ENCODE measurements around the gene ZBTB26.
"Not testable (repeated sequence)": the region's sequence is repeated elsewhere in the genome, so short reads cannot be mapped to it uniquely, and the experiment has no call there.

Gene ZBTB26

GRCh38 chr9:122912671-122912963 lies 18.7 kb downstream of the ZBTB26 start:
- Histone ChIP-seq H3K4me3 (ENCODE audit: low read length) (peak overlapping the region; percentile 89), H3K27me3 (ENCODE audit: control insufficient read depth, insufficient read depth, low read length) (no peaks in the 10 kb centered on the region), H3K36me3 (ENCODE audit: control insufficient read depth, insufficient read depth, low read length) (peaks cover 8% of the 10 kb centered on the region), H3K4me1 (ENCODE audit: control insufficient read depth, insufficient read depth, low read length) (peaks cover 8% of the 10 kb centered on the region), H3K27ac (ENCODE audit: low read depth, low read length) (peak overlapping the region; percentile 75), H3K9ac (ENCODE audit: low read length) (peak overlapping the region; percentile 34)

GRCh38 chr9:122906122-122906521 lies 25.2 kb downstream of the ZBTB26 start:
- not testable (repeated sequence) for H3K27me3 ChIP-seq (ENCODE audit: control insufficient read depth, insufficient read depth, low read length); H3K27ac ChIP-seq (ENCODE audit: low read depth, low read length); H3K9ac ChIP-seq (ENCODE audit: low read length); H3K4me3 ChIP-seq (ENCODE audit: low read length); H3K36me3 ChIP-seq (ENCODE audit: control insufficient read depth, insufficient read depth, low read length)
- peaks cover 12% of the 10 kb centered on the region for H3K4me1 ChIP-seq (ENCODE audit: control insufficient read depth, insufficient read depth, low read length)

GRCh38 chr9:122904823-122905710 lies 26.2 kb downstream of the ZBTB26 start, which contains the start of gene RC3H2:
Gene RC3H2, minus strand, starts transcription at chr9:122905359. Its CDS starts 7,850 bp downstream, at chr9:122897509.
- H3K4me1 ChIP-seq (ENCODE audit: control insufficient read depth, insufficient read depth, low read length): peaks cover 15% of the 10 kb centered on the region

GRCh38 chr9:122904466-122904822 lies 26.9 kb downstream of the ZBTB26 start:
- Histone ChIP-seq H3K4me3 (ENCODE audit: low read length) (peak overlapping the region; percentile 90), H3K4me1 (ENCODE audit: control insufficient read depth, insufficient read depth, low read length) (peaks cover 15% of the 10 kb centered on the region), H3K27me3 (ENCODE audit: control insufficient read depth, insufficient read depth, low read length) (no peaks in the 10 kb centered on the region), H3K27ac (ENCODE audit: low read depth, low read length) (peak overlapping the region; percentile 95), H3K9ac (ENCODE audit: low read length) (peak overlapping the region; percentile 88), H3K36me3 (ENCODE audit: control insufficient read depth, insufficient read depth, low read length) (no peaks in the 10 kb centered on the region)

More at GRCh38 chr9:122904823-122905710, 26.2 kb downstream of the ZBTB26 start, which contains the start of gene RC3H2:
- peak within 1 kb of the TSS; percentile 88 for H3K9ac ChIP-seq (ENCODE audit: low read length)
- H3K27ac ChIP-seq (ENCODE audit: low read depth, low read length): peak within 1 kb of the TSS; percentile 95
- peak within 1 kb of the TSS; percentile 90 for H3K4me3 ChIP-seq (ENCODE audit: low read length)
- no peaks in the 10 kb centered on the region for H3K27me3 ChIP-seq (ENCODE audit: control insufficient read depth, insufficient read depth, low read length)
- H3K36me3 ChIP-seq (ENCODE audit: control insufficient read depth, insufficient read depth, low read length): no peaks in the 10 kb centered on the region

GRCh38 chr9:122900791-122901190 lies 30.5 kb downstream of the ZBTB26 start:
- Histone ChIP-seq H3K4me3 (ENCODE audit: low read length) (no peak overlapping the region), H3K27ac (ENCODE audit: low read depth, low read length) (no peak overlapping the region), H3K36me3 (ENCODE audit: control insufficient read depth, insufficient read depth, low read length) (peaks cover 5% of the 10 kb centered on the region), H3K4me1 (ENCODE audit: control insufficient read depth, insufficient read depth, low read length) (peaks cover 15% of the 10 kb centered on the region), H3K27me3 (ENCODE audit: control insufficient read depth, insufficient read depth, low read length) (no peaks in the 10 kb centered on the region), H3K9ac (ENCODE audit: low read length) (no peak overlapping the region)

GRCh38 chr9:122897969-122898368 lies 33.3 kb downstream of the ZBTB26 start:
- Histone ChIP-seq H3K36me3 (ENCODE audit: control insufficient read depth, insufficient read depth, low read length) (peaks cover 7% of the 10 kb centered on the region), H3K9ac (ENCODE audit: low read length) (no peak overlapping the region), H3K4me3 (ENCODE audit: low read length) (no peak overlapping the region), H3K27me3 (ENCODE audit: control insufficient read depth, insufficient read depth, low read length) (no peaks in the 10 kb centered on the region), H3K27ac (ENCODE audit: low read depth, low read length) (no peak overlapping the region), H3K4me1 (ENCODE audit: control insufficient read depth, insufficient read depth, low read length) (peaks cover 3% of the 10 kb centered on the region)

- Histone ChIP-seq H3K4me1 (ENCODE audit: control insufficient read depth, insufficient read depth, low read length) (no peaks in the 10 kb centered on the region), H3K36me3 (ENCODE audit: control insufficient read depth, insufficient read depth, low read length) (peaks cover 5% of the 10 kb centered on the region), H3K27me3 (ENCODE audit: control insufficient read depth, insufficient read depth, low read length) (no peaks in the 10 kb centered on the region), H3K9ac (ENCODE audit: low read length) (no peak overlapping the region), H3K27ac (ENCODE audit: low read depth, low read length) (no peak overlapping the region), H3K4me3 (ENCODE audit: low read length) (no peak overlapping the region)
Measured at GRCh38 chr9:122888480-122888879, 42.8 kb downstream of the ZBTB26 start.

- H3K4me3 ChIP-seq (ENCODE audit: low read length): no peak overlapping the region
- no peaks in the 10 kb centered on the region for H3K27me3 ChIP-seq (ENCODE audit: control insufficient read depth, insufficient read depth, low read length)
- H3K9ac ChIP-seq (ENCODE audit: low read length): no peak overlapping the region
- H3K4me1 ChIP-seq (ENCODE audit: control insufficient read depth, insufficient read depth, low read length): no peaks in the 10 kb centered on the region
- no peak overlapping the region for H3K27ac ChIP-seq (ENCODE audit: low read depth, low read length)
- H3K36me3 ChIP-seq (ENCODE audit: control insufficient read depth, insufficient read depth, low read length): peaks cover 18% of the 10 kb centered on the region
Measured at GRCh38 chr9:122883125-122883524, 48.2 kb downstream of the ZBTB26 start.

GRCh38 chr9:122879443-122879842 lies 51.9 kb downstream of the ZBTB26 start:
- peaks cover 35% of the 10 kb centered on the region for H3K36me3 ChIP-seq (ENCODE audit: control insufficient read depth, insufficient read depth, low read length)
- no peak overlapping the region for H3K27ac ChIP-seq (ENCODE audit: low read depth, low read length)
- no peak overlapping the region for H3K4me3 ChIP-seq (ENCODE audit: low read length)
- H3K27me3 ChIP-seq (ENCODE audit: control insufficient read depth, insufficient read depth, low read length): no peaks in the 10 kb centered on the region
- no peak overlapping the region for H3K9ac ChIP-seq (ENCODE audit: low read length)
- H3K4me1 ChIP-seq (ENCODE audit: control insufficient read depth, insufficient read depth, low read length): no peaks in the 10 kb centered on the region

GRCh38 chr9:122875523-122875922 lies 55.8 kb downstream of the ZBTB26 start:
- Histone ChIP-seq H3K36me3 (ENCODE audit: control insufficient read depth, insufficient read depth, low read length) (peaks cover 29% of the 10 kb centered on the region), H3K27ac (ENCODE audit: low read depth, low read length) (no peak overlapping the region), H3K4me3 (ENCODE audit: low read length) (no peak overlapping the region), H3K9ac (ENCODE audit: low read length) (no peak overlapping the region), H3K4me1 (ENCODE audit: control insufficient read depth, insufficient read depth, low read length) (no peaks in the 10 kb centered on the region), H3K27me3 (ENCODE audit: control insufficient read depth, insufficient read depth, low read length) (no peaks in the 10 kb centered on the region)

- H3K4me3 ChIP-seq (ENCODE audit: low read length): not testable (repeated sequence)
Measured at GRCh38 chr9:122867276-122867675, 64.0 kb downstream of the ZBTB26 start.

GRCh38 chr9:122866079-122866478 lies 65.2 kb downstream of the ZBTB26 start:
- Histone ChIP-seq H3K9ac (ENCODE audit: low read length) (no peak overlapping the region), H3K36me3 (ENCODE audit: control insufficient read depth, insufficient read depth, low read length) (no peaks in the 10 kb centered on the region), H3K27ac (ENCODE audit: low read depth, low read length) (no peak overlapping the region), H3K4me1 (ENCODE audit: control insufficient read depth, insufficient read depth, low read length) (no peaks in the 10 kb centered on the region), H3K27me3 (ENCODE audit: control insufficient read depth, insufficient read depth, low read length) (no peaks in the 10 kb centered on the region), H3K4me3 (ENCODE audit: low read length) (no peak overlapping the region)

More at GRCh38 chr9:122867276-122867675, 64.0 kb downstream of the ZBTB26 start:
- H3K27me3 ChIP-seq (ENCODE audit: control insufficient read depth, insufficient read depth, low read length); H3K36me3 ChIP-seq (ENCODE audit: control insufficient read depth, insufficient read depth, low read length); H3K9ac ChIP-seq (ENCODE audit: low read length); H3K27ac ChIP-seq (ENCODE audit: low read depth, low read length); H3K4me1 ChIP-seq (ENCODE audit: control insufficient read depth, insufficient read depth, low read length): not testable (repeated sequence)
